ENCODE data around the gene TNP2.
"Not testable (repeated sequence)": the region's sequence is repeated elsewhere in the genome, so short reads cannot be mapped to it uniquely, and the experiment has no call there.

TNP2 gene

GRCh38 chr16:11225677-11226549 lies 43.2 kb downstream of the TNP2 start:
- in situ Hi-C loops (cut with MboI; ENCODE audit: low sequenced_read_pairs), result no loop called here

GRCh38 chr16:11224894-11225676 lies 44.0 kb downstream of the TNP2 start:
- in situ Hi-C loops (cut with MboI; ENCODE audit: low sequenced_read_pairs), result no loop called here

GRCh38 chr16:11224096-11224893 lies 44.8 kb downstream of the TNP2 start:
- in situ Hi-C loops (cut with MboI; ENCODE audit: low sequenced_read_pairs), result no loop called here

- in situ Hi-C loops (cut with MboI; ENCODE audit: low sequenced_read_pairs), result not testable (repeated sequence)
Observed at GRCh38 chr16:11220507-11220906, 48.6 kb downstream of the TNP2 start.

GRCh38 chr16:11219178-11219577 lies 49.9 kb downstream of the TNP2 start:
- in situ Hi-C loops (cut with MboI; ENCODE audit: low sequenced_read_pairs), result no loop called here

- in situ Hi-C loops (cut with MboI; ENCODE audit: low sequenced_read_pairs), result no loop called here
Observed at GRCh38 chr16:11218604-11218962, 50.5 kb downstream of the TNP2 start.

Data from HL-60/S4 treated with phorbol 12-myristate 13-acetate at 8.2 ng/mL for 4 days and 3 days (cell line).